Right ventricle myocardium superior (tissue), 1 donor: ENCODE results near the gene PPP1R14C. TPM values are rescaled to one million over a fixed set of nuclear protein-coding genes. Genes with fewer than 3 reads are reported as not detected.

ENCODE experiments used
- ATAC-seq: fragments of 200-7000 bp; cut with Tn5 transposase; one replicate; pipeline ENCODE4 v1.9.1; 2020; ENCODE audit warnings: mild to moderate bottlenecking; ENCODE audit not compliant: poor library complexity
- DNase-seq: peaks from one replicate; pipeline ENCODE4 v3.0.0-alpha.2; 2020
- intact Hi-C: fragments of 100-400 bp; cut with DNase I; formaldehyde crosslinking; loops from one replicate; pipeline ENCODE4 v1.11.2; 2022
- long read RNA-seq: library from polyadenylated mRNA; unstranded; transcript quantifications from one replicate; pipeline ENCODE4 v2.0.0, GENCODE V29; 2021
- total RNA-seq: library from RNA; stranded (reverse); fragmentation: NEBNext Ultra II Directional; extraction: Animal tissue kit (Norgen Biotek cat#: 25700); gene quantifications from one replicate; pipeline ENCODE4 v1.2.1, GENCODE V29; 2021
- donor health status: DM: no; HTN: yes; CAD: no; lungs with severe emphysema.

The PPP1R14C gene, protein sequence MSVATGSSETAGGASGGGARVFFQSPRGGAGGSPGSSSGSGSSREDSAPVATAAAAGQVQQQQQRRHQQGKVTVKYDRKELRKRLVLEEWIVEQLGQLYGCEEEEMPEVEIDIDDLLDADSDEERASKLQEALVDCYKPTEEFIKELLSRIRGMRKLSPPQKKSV
- 131 TPM for total RNA-seq
- long read RNA-seq, transcript PPP1R14C-201 (4 exons, 2,152 nt), result major isoform, 463 of 481 reads
- long read RNA-seq, partial matches to known transcripts, result 6 of 481 reads
- long read RNA-seq, other reads (novel, unspliced or antisense), result 12 of 481 reads

GRCh38 chr6:150142670-150143515 is at the start of gene PPP1R14C:
TSS of gene PPP1R14C (plus strand) at chr6:150143044. CDS start at chr6:150143193, 149 bp downstream.
- peak; percentile 58 for DNase-seq
- peak; percentile 82 for ATAC-seq
- intact Hi-C loops, result loop anchor here (5.0 to 10.0 kb wide), 2 partner anchors 112 to 179 kb away; no protein-coding TSS in a partner anchor

GRCh38 chr6:150093397-150093796 is 49.4 kb upstream of the PPP1R14C start:
- intact Hi-C loops, result no loop called here
- no peak for ATAC-seq
- DNase-seq, result no peak

DNA sequence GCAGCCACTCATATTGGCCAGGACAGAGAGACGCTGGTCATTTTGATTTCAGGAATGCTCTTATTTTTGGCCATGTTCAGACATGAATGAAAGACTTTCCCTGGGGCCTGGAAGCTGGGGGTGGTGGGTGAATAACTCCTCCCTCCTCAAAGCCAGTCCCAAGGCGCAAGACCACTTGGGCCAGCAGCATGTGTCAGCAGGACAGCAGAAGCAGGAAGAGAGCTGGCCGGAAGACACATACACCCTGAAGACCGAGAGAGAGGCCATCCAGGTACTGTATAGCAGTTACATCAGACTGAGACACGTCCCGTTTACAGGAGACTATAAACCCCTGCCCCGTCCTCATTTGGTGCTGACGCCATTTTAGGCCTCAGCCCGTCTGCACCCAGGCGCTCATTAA is 44.7 kb upstream of the PPP1R14C start:
- intact Hi-C loops, result no loop called here
- ATAC-seq, result no peak
- no peak for DNase-seq

DNA sequence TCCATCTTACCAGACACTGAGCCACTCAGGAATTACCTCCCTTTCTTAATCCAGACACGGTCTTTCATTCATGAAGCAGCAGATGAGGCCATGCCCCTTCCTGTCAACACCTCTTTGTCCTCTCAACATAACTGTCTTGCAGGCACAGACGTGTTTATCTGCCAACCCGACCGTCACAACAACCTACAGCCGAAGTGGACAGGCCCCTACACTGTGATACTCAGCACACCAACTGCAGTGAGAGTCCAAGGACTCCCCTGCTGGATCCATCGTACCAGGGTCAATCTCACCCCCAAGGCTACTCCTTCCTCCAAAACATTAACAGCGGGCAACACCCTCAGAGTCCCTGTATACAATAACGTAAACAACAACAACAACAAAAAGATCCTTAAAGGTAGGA is 43.3 kb upstream of the PPP1R14C start:
- no peak for ATAC-seq
- DNase-seq, result no peak
- intact Hi-C loops, result no loop called here

DNA sequence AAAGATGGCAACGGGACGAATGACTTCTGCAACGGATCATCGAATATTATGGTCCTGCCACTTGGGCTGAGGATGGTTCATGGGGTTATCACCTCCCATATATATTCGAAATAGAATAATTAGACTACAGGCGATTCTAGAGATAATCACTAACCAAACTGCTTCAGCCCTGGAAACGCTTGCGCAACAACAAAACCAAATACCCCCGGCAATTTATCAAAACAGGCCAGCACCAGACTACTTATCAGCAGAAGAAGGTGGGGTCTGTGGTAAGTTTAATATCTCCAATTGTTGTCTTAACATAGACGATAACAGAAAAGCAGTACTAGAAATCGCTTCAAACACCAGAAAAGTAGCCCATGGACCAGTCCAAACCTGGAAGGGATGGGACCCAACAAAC is 42.9 kb upstream of the PPP1R14C start:
- ATAC-seq (no peak), DNase-seq (no peak)
- intact Hi-C loops, result no loop called here

- intact Hi-C loops, result no loop called here
- no peak for ATAC-seq
These were observed 42.1 kb upstream of the PPP1R14C start for GRCh38 chr6:150100745-150101144.

GRCh38 chr6:150102750-150103270 is 40.0 kb upstream of the PPP1R14C start:
- ATAC-seq (no peak), DNase-seq (no peak)
- intact Hi-C loops, result no loop called here

More at GRCh38 chr6:150100745-150101144, 42.1 kb upstream of the PPP1R14C start:
- DNase-seq, result no peak

GRCh38 chr6:150112233-150112632 is 30.6 kb upstream of the PPP1R14C start:
- DNase-seq (no peak), ATAC-seq (no peak)
- intact Hi-C loops, result no loop called here

DNA sequence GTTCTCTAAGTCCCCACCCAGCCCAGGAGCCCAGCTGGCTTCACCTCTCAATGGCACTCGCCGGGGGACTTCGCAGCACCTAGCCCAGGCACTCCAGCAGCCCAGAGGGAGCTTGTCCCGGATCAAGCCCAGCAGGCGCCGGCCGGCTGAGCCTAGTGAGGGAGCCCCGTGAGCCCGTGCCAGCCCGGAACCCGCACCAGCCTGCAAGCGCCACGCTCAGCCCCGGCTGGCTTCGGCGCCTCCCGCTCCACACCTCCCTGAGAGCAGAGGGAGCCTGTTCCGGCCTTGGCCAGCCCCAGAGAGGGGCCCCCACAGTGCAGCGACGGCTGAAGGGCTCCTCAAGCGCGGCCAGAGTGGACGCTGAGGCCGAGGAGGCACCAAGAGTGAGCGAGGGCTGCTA is 27.1 kb upstream of the PPP1R14C start:
- intact Hi-C loops, result no loop called here
- DNase-seq (no peak), ATAC-seq (no peak)

- no peak for DNase-seq
- no peak for ATAC-seq
- intact Hi-C loops, result no loop called here
These were observed 26.5 kb upstream of the PPP1R14C start for GRCh38 chr6:150116200-150116800.

DNA sequence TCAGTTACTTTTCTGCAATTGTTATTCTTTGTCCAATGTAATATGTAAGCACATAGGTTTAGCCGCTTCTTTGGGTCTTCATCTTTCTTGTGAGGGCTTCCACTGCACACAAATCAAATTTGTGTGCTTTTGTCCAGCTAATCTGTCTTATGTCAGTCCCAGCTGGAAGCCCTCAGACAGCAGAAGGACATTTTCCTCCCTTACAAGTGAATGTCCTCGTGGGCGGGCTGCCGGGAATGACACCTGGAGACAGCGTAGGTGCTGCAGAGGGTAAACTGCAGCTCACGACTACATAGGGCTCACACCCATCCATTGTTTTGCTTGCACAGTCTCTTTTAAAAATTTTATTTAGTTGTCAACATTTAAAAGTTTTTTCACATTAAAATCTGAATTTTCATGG is 24.6 kb upstream of the PPP1R14C start:
- ATAC-seq (no peak), DNase-seq (no peak)
- intact Hi-C loops, result no loop called here

DNA sequence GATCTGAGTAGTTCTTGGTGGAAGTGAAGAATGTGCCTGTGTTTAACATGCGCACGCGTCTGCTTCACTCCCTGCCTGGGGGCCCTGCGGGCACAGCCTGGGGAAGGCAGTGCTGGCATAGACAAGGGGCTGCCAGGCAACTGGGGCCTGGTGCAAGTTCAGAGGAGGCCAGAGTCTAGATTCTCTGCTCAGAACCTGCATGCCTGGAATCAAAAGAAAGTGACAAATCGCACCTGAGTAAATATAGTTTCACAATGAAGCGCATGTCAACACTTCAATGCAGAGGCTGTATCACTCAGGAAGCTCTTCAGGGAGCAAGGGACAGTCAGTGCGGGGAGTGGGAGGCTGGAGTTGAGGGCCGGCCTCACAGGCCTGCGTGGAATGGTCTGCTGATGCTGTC is 24.2 kb upstream of the PPP1R14C start:
- intact Hi-C loops, result no loop called here
- ATAC-seq, result peak; percentile 25
- DNase-seq, result no peak

DNA sequence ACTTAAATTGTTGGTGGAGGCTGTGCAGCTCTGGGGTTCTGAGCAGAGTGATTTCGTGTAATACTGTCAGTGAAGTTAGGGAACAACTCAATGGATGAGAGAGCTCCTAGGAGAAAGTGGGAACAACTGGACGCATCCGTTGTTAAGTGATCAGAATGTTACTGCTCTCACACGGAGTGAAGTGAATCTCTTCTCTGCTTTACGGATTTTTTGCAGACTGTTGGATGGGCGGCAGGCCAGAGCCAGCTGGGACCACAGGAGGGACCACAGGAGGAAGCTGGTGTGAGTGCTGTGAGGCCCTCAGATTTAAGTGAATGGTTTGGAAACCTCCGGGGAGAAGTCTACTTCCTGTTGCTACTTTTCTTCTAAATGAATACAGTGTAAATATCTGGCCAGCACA is 23.7 kb upstream of the PPP1R14C start:
- intact Hi-C loops, result no loop called here
- ATAC-seq (peak; percentile 38), DNase-seq (no peak)

DNA sequence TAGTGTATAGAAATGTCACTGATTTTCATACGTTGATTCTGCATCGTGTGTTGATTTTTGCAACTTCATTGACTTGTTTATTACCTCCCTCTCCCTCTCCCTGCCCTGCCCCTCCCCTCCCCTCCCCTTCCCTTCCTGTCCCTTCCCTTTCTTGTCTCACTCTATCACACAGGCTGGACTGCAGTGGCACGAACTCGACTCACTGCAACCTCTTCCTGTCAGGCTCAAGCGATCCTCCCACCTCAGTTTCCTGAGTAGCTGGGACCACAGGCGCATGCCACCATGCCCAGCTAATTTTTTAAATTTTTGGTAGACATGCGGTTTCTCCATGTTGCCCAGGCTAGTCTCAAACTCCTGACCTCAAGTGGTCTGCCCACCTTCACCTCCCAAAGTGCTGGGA is 19.2 kb upstream of the PPP1R14C start:
- no peak for ATAC-seq
- no peak for DNase-seq
- intact Hi-C loops, result no loop called here

DNA sequence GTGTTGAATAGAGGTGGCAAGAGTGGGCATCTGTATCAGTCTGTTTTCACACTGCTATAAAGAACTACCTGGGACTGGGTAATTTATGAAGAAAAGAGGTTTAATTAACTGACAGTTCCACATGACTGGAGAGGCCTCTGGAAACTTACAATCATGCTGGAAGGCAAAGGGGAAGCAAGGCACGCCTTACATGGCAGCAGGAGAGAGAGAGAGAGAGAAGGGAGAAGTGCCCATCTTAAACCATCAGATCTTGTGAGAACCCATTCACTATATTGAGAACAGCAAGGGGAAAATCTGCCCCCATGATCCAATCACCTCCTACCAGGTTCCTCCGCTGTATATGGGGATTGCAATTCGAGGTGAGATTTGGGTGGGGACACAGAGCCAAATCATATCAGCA is 18.6 kb upstream of the PPP1R14C start:
- intact Hi-C loops, result no loop called here
- DNase-seq, result no peak
- ATAC-seq, result no peak

DNA sequence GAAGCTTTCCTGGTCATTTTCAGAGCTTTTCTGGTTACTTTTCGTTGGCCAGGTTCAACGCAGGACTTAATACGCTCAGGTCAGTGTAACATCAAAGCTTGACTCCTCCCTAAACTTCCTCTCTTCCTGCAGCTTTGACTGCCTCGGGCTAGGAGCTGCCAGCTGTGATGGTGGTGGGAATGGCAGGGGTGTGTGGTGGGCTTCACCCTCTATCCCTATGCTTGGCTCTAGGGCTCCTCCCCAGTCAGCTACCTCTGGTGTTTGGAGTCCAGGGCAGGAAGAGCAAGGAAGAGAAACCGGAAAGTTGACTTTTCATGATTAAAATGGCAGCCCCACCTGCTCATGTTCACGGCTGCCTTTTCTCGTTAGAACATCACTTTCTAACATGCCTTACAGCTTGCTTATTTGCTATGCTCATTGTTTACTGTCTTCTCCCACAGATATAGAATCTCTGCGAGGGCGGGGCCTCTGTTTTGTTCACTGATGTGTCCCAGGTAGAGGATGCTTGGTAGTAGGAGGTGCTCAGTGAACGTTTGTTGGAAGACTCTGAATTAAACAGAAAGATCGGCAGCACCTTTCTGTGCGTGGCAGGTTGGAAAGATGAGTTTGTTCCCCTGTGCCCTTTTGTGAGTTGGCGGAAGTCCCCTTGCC is 16.1 kb upstream of the PPP1R14C start:
- DNase-seq (no peak), ATAC-seq (no peak)
- intact Hi-C loops, result no loop called here

DNA sequence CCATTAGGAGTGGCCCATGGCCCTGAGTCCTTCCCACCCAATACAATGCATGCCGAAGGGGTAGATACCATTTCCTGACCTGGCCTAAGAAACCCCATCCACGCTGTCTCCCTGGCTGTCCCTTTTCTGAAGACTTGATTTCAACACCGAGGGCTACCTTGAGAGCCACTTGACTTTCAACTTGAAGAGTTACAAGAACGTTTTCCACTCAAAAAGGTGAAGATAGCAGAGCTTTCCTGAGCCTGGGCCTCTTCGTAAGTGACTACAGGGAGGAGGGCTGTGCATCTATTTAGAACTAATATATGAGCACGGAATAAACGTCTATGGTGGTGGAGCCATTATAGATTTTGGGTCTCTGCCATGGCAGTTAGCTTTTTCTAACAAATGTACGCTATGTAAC is 14.4 kb upstream of the PPP1R14C start:
- no peak for DNase-seq
- ATAC-seq, result no peak
- intact Hi-C loops, result no loop called here

GRCh38 chr6:150129616-150130505 is 13.0 kb upstream of the PPP1R14C start:
- DNase-seq (no peak), ATAC-seq (no peak)
- intact Hi-C loops, result no loop called here
